ENCODE results near the gene GALM.

Gene GALM

DNA sequence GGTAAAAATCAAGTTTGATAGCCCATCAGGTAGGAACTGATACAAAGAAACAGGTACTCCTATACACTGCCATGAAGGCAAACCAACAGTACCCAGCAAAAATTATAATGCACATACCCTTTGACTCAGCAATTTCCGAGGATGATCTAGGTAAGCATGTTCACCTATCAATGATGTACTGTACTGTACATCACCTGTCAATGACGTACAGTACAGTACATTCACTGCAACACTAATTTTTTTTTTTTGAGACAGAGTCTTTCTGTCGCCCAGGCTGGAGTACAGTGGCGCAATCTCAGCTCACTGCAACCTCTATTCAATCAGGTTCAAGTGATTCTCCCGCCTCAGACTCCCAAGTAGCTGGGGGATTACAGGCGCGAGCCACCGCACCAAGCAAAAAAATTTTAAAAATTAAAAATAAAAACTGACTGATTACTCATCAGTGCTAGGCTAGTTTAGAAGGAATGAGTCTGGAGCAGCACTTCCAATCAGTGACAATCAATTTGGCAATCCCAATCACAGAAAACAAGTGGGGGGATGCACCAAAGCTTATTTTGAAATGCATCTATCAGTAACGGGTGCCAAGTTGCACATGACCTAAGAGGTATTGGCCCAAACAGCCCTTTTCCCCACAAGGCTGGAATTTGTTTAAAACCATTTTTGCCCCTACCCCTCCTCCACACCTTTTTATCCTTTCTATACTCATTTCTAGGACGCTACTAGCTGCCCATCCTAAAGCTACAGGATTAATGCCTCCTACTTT is 77.1 kb downstream of the GALM start (continued):
- no peak for TF ChIP-seq ZNF701 (tag by site-specific recombination; IDR thresholded peaks at IDR 0.05)
- TF ChIP-seq ZNF423 (tag by site-specific recombination; IDR thresholded peaks at IDR 0.05) = no peak
- TF ChIP-seq YY1 (tag by site-specific recombination; IDR thresholded peaks at IDR 0.05) = no peak
- no peak for TF ChIP-seq SETDB1 (IDR thresholded peaks at IDR 0.05; ENCODE audit: insufficient read length, low read length)
- no peak for TF ChIP-seq ATF2 (tag by site-specific recombination; IDR thresholded peaks at IDR 0.05; ENCODE audit: low read depth)
- no peak for TF ChIP-seq ZNF776 (tag by site-specific recombination; IDR thresholded peaks at IDR 0.05; ENCODE audit: borderline replicate concordance)
- TF ChIP-seq HOXD13 (CRISPR knock-in tag; IDR thresholded peaks at IDR 0.05; ENCODE audit: borderline replicate concordance) = no peak
- no peak for TF ChIP-seq ZNF514 (tag by site-specific recombination; IDR thresholded peaks at IDR 0.05)
- TF ChIP-seq ZNF580 (tag by site-specific recombination; IDR thresholded peaks at IDR 0.05) = no peak
- TF ChIP-seq, protein P1, sequence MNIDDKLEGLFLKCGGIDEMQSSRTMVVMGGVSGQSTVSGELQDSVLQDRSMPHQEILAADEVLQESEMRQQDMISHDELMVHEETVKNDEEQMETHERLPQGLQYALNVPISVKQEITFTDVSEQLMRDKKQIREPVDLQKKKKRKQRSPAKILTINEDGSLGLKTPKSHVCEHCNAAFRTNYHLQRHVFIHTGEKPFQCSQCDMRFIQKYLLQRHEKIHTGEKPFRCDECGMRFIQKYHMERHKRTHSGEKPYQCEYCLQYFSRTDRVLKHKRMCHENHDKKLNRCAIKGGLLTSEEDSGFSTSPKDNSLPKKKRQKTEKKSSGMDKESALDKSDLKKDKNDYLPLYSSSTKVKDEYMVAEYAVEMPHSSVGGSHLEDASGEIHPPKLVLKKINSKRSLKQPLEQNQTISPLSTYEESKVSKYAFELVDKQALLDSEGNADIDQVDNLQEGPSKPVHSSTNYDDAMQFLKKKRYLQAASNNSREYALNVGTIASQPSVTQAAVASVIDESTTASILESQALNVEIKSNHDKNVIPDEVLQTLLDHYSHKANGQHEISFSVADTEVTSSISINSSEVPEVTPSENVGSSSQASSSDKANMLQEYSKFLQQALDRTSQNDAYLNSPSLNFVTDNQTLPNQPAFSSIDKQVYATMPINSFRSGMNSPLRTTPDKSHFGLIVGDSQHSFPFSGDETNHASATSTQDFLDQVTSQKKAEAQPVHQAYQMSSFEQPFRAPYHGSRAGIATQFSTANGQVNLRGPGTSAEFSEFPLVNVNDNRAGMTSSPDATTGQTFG (tag by site-specific recombination; IDR thresholded peaks at IDR 0.05; ENCODE audit: borderline replicate concordance) = no peak

DNA sequence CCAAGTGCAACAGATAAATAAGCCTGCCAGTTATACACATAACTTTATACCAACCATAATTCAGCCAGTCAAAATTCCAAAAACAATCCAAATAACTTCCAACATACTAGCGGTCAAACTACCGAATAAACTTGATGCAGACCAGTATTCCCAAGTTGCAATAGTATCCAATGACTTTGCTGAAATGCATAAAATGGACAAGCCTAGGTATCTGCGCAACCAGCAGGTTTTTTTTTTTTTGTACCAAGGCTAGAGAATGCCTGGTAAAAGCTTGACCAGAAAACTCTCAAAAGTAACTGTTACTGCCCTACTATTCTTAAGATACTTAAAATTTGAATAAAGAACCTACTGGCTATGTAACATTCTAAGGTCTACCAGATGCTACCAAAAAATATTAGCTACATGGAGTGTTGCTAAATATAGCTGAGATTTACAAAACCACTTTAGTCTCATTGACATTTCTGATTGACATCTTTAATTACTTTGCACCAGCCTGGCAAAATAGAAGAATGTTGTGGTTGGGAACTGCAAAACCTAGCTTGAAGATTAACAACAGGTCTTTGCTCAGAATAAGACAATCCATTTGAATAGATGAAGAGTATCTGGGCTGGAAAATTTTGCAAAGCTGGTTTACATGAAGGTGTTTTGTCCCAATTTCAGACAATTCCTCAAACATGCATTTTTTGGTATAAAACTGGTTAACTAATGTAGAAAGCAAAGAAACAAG is 77.9 kb downstream of the GALM start:
- Histone ChIP-seq H3K27ac (ENCODE audit: extremely low read depth, low read depth, low read length) (no peak overlapping the region), H3K4me3 (ENCODE audit: low read depth, low read length) (no peak overlapping the region), H3K9me3 (ENCODE audit: control insufficient read depth, insufficient read depth, low read depth, low read length) (no peaks in the 10 kb centered on the region), H3K36me3 (ENCODE audit: control insufficient read depth in 2 of 2, insufficient read depth in 1 of 2, low read length in 2 of 2) (peaks cover 68 to 81% of the 10 kb centered on the region in 2 experiments), H3K4me1 (ENCODE audit: control insufficient read depth, insufficient read depth, low read length) (no peaks in the 10 kb centered on the region)
- ChIA-PET CTCF (interaction anchor here (0.6 to 1.5 kb wide), 8 partner anchors 10 to 428 kb away, joined by 3 to 8 read pairs (median 3); no protein-coding TSS in a partner anchor), POLR2A (interaction anchor here (0.8 to 4.9 kb wide), 3 partner anchors 7 to 179 kb away, joined by 3 to 52 read pairs (median 4); partner anchors contain the start of gene SRSF7)
- TF ChIP-seq ZNF274 (IDR thresholded peaks at IDR 0.05; ENCODE audit: low read length) (no peak), ZNF274 (tag by site-specific recombination; IDR thresholded peaks at IDR 0.05; ENCODE audit: borderline replicate concordance) (no peak), ZNF211 (tag by site-specific recombination; IDR thresholded peaks at IDR 0.05; ENCODE audit: low read depth) (no peak), ZNF324 (tag by site-specific recombination; IDR thresholded peaks at IDR 0.05) (no peak), ZNF341 (tag by site-specific recombination; IDR thresholded peaks at IDR 0.05; ENCODE audit: low read depth) (no peak), ZNF585B (tag by site-specific recombination; IDR thresholded peaks at IDR 0.05) (no peak), ZNF514 (tag by site-specific recombination; IDR thresholded peaks at IDR 0.05) (no peak), ZNF658 (tag by site-specific recombination; IDR thresholded peaks at IDR 0.05) (no peak)

- Histone ChIP-seq H3K4me3 (ENCODE audit: low read depth, low read length) (no peak overlapping the region), H3K36me3 (ENCODE audit: control insufficient read depth in 2 of 2, insufficient read depth in 1 of 2, low read length in 2 of 2) (peaks cover 67 to 87% of the 10 kb centered on the region in 2 experiments), H3K9me3 (ENCODE audit: control insufficient read depth, insufficient read depth, low read depth, low read length) (no peaks in the 10 kb centered on the region), H3K27ac (ENCODE audit: extremely low read depth, low read depth, low read length) (no peak overlapping the region), H3K4me1 (ENCODE audit: control insufficient read depth, insufficient read depth, low read length) (no peaks in the 10 kb centered on the region)
- ChIA-PET CTCF (interaction anchor here (0.6 to 1.5 kb wide), 7 partner anchors 11 to 428 kb away, joined by 3 to 8 read pairs (median 3); no protein-coding TSS in a partner anchor), POLR2A (interaction anchor here (0.8 to 0.9 kb wide), 2 partner anchors 25 to 180 kb away, joined by 3 to 4 read pairs; no protein-coding TSS in a partner anchor)
- TF ChIP-seq ZNF155 (tag by site-specific recombination; IDR thresholded peaks at IDR 0.05) (no peak), ZNF23 (tag by site-specific recombination; IDR thresholded peaks at IDR 0.05; ENCODE audit: borderline replicate concordance) (no peak)
- TF ChIP-seq, protein P2, sequence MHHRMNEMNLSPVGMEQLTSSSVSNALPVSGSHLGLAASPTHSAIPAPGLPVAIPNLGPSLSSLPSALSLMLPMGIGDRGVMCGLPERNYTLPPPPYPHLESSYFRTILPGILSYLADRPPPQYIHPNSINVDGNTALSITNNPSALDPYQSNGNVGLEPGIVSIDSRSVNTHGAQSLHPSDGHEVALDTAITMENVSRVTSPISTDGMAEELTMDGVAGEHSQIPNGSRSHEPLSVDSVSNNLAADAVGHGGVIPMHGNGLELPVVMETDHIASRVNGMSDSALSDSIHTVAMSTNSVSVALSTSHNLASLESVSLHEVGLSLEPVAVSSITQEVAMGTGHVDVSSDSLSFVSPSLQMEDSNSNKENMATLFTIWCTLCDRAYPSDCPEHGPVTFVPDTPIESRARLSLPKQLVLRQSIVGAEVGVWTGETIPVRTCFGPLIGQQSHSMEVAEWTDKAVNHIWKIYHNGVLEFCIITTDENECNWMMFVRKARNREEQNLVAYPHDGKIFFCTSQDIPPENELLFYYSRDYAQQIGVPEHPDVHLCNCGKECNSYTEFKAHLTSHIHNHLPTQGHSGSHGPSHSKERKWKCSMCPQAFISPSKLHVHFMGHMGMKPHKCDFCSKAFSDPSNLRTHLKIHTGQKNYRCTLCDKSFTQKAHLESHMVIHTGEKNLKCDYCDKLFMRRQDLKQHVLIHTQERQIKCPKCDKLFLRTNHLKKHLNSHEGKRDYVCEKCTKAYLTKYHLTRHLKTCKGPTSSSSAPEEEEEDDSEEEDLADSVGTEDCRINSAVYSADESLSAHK (tag by site-specific recombination; IDR thresholded peaks at IDR 0.05) = peak; percentile 73
Observed at GRCh38 chr2:38744399-38744780, 78.5 kb downstream of the GALM start.
